SJSA1 (cell line): Measurements from ENCODE around the gene HECA. TPM values are rescaled to one million over a fixed set of nuclear protein-coding genes. Genes with fewer than 3 reads are reported as not detected.
"Not testable (repeated sequence)": the region's sequence is repeated elsewhere in the genome, so short reads cannot be mapped to it uniquely, and the experiment has no call there.

ENCODE experiments used
- DNase-seq, 2 experiments: peaks; one replicate each; pipeline ENCODE4 v3.0.0-alpha.2; 2015 to 2020; ENCODE audit warnings: low spot score in 2 of 2, low read depth in 1 of 2
- H3K27ac ChIP-seq: fragments of 250-450 bp; sonication (Bioruptor Pico); 2 replicates; pipeline ENCODE4 v1.5.1; 2020; ENCODE audit warnings: mild to moderate bottlenecking, moderate library complexity
- H3K27me3 ChIP-seq: fragments of 250-450 bp; sonication (Bioruptor Pico); replicated peaks from 2 replicates; pipeline ENCODE4 v1.5.1; 2020; ENCODE audit warnings: mild to moderate bottlenecking, moderate library complexity
- H3K36me3 ChIP-seq: fragments of 250-450 bp; sonication (Bioruptor Pico); 2 replicates; pipeline ENCODE4 v1.5.1; 2020; ENCODE audit warnings: mild to moderate bottlenecking
- H3K4me1 ChIP-seq: fragments of 250-450 bp; sonication (Bioruptor Pico); replicated peaks from 2 replicates; pipeline ENCODE4 v1.6.1; 2021; ENCODE audit warnings: mild to moderate bottlenecking
- H3K4me3 ChIP-seq: fragments of 250-450 bp; sonication (Bioruptor Pico); 2 replicates; pipeline ENCODE4 v1.5.1; 2020; ENCODE audit warnings: mild to moderate bottlenecking
- H3K9me3 ChIP-seq: fragments of 250-450 bp; sonication (Bioruptor Pico); replicated peaks from 2 replicates; pipeline ENCODE4 v1.5.1; 2020; ENCODE audit warnings: mild to moderate bottlenecking
- total RNA-seq: library from RNA; depleted of rRNA; stranded (reverse); fragments of >200 nt; shearing (Covaris generic); gene quantifications from 2 replicates; pipeline ENCODE4 v1.2.3, GENCODE V29; 2014

The HECA gene
- total RNA-seq, 1 experiment from 2014 or later = 9.5 TPM

DNA sequence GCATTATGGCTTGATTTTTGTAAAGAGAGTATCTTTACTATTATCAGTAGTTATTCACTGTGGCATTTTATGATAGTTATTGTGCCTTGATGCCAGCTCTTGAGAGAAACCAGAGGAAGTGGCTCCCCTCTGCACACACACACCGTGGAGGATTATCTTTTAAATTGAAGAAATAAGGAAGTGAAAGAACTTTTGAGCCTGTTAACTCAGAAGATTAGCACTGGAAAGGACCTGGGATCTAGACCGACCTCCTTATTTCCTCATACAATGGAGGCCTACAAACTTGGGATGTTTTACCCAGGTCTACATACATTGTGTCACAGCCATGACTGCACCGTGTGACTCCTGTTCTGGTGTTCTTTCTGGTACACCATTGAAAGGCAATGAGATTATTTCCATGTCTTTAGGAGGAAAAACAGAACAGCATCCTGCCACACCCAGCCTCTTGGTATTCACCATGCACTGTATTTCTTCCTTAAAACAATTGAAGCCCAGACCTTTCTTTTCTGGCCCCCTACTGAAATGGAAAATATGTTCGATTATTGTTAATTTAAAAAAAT lies 40.6 kb downstream of the HECA start:
- no peaks in the 10 kb centered on the region for H3K9me3 ChIP-seq
- H3K36me3 ChIP-seq = no peaks in the 10 kb centered on the region
- H3K4me3 ChIP-seq = no peak overlapping the region
- H3K27me3 ChIP-seq = no peaks in the 10 kb centered on the region
- no peaks in the 10 kb centered on the region for H3K4me1 ChIP-seq
- DNase-seq = no peak
- H3K27ac ChIP-seq = no peak overlapping the region

DNA sequence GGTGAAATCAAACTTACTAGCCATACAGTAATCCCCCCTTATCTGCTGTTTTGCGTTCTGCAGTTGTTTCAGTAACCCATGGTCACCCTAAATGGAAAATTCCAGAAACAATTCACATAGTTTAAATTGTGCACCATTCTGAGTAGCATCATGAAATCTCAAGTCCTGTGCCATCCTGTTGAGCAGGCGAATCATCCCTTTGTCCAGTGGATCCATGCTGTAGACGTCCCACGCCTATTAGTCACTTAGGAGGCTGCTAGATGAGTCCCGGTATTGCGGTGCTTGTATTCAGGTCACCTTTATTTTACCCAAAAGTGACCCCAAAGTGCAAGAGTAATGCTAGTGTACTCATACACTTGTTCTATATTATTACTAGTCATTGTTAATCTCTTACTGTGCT lies 46.4 kb downstream of the HECA start:
- no peak overlapping the region for H3K27ac ChIP-seq
- no peaks in the 10 kb centered on the region for H3K27me3 ChIP-seq
- H3K36me3 ChIP-seq = no peaks in the 10 kb centered on the region
- no peak for DNase-seq
- no peaks in the 10 kb centered on the region for H3K9me3 ChIP-seq
- no peak overlapping the region for H3K4me3 ChIP-seq
- no peaks in the 10 kb centered on the region for H3K4me1 ChIP-seq

DNA sequence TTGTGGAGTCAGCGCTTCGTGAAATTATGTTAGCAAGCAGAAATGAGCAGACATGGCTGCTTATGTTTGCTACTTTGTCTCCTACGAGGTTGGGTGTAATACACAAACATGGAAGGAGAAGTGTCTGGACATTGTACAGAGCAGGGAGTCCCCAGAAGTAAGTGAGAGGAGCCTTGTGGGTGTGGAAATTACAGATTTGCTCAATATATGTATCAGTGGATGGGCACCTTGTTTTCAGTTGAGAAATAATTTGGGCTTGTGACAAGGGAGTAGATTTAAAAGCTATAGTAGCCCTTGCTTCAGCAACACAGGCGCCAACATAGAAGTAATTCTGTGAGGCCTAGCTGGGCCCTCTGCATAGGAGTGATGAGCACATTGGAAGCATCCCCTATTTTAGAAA lies 49.2 kb downstream of the HECA start:
- DNase-seq = no peak
- Histone ChIP-seq H3K4me3 (no peak overlapping the region), H3K36me3 (no peaks in the 10 kb centered on the region), H3K27me3 (no peaks in the 10 kb centered on the region), H3K9me3 (no peaks in the 10 kb centered on the region), H3K4me1 (no peaks in the 10 kb centered on the region), H3K27ac (no peak overlapping the region)

DNA sequence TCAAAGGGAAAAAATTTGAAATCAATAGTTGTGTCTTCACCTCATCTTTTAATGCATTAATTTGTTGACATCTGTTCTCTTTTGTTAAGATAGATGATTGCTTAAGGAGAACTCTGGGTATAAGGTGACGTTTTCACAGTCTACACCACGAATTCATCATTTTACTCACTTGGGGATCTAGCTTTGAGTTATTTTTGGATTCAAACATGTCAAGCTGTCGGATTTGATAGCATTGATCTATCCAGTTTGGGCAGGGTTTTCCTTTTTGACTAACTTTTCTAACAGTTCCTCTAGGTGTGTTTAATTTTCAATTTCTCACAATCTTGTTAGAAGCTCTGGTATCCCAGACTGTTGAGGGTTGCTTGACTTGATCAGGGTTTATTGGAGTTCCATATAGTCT lies 49.6 kb downstream of the HECA start:
- no peak overlapping the region for H3K4me3 ChIP-seq
- no peaks in the 10 kb centered on the region for H3K36me3 ChIP-seq
- DNase-seq = no peak
- H3K9me3 ChIP-seq = no peaks in the 10 kb centered on the region
- H3K27me3 ChIP-seq = no peaks in the 10 kb centered on the region
- H3K27ac ChIP-seq = no peak overlapping the region
- H3K4me1 ChIP-seq = no peaks in the 10 kb centered on the region

DNA sequence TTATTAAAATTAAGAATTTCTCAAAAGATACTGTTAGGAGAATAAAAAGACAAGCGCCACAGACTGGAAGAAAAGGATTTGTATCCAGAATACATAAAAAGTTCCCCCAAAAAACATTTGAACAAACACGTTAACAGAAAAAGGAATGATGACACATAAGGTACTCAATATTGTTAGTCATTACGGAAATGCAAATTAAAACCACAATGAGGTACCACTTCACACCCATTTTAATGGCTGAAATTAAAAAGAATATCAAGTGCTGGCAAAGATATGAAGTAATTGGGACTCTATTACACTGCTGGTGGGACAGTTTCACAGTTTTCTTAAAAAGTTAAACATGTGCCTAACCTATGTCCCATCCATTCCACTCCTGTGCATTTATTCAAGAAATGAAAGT lies 51.4 kb downstream of the HECA start:
- Histone ChIP-seq H3K36me3 (no peaks in the 10 kb centered on the region), H3K27me3 (no peaks in the 10 kb centered on the region), H3K4me3 (no peak overlapping the region), H3K27ac (no peak overlapping the region), H3K9me3 (no peaks in the 10 kb centered on the region), H3K4me1 (no peaks in the 10 kb centered on the region)
- DNase-seq = no peak

DNA sequence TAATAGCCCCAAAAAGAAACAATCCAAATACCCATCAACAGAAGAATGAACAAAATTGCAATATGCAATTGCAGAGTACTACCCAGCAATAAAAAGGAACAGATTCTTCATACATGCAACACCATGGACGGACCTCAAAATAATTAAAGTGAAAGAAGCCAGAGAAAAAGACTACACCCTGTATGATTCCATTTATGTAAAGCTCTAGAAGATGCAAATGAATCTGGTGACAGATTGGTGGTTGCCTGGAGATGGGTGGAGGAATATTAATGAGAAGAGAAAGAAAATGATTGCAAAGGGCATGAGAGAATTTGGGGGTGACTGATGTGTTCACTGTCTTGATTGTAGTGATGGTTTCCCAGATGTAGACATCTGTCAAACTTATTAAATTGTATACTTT lies 51.8 kb downstream of the HECA start:
- DNase-seq = no peak
- Histone ChIP-seq H3K4me1 (no peaks in the 10 kb centered on the region), H3K36me3 (no peaks in the 10 kb centered on the region), H3K9me3 (no peaks in the 10 kb centered on the region), H3K4me3 (no peak overlapping the region), H3K27me3 (no peaks in the 10 kb centered on the region), H3K27ac (no peak overlapping the region)

DNA sequence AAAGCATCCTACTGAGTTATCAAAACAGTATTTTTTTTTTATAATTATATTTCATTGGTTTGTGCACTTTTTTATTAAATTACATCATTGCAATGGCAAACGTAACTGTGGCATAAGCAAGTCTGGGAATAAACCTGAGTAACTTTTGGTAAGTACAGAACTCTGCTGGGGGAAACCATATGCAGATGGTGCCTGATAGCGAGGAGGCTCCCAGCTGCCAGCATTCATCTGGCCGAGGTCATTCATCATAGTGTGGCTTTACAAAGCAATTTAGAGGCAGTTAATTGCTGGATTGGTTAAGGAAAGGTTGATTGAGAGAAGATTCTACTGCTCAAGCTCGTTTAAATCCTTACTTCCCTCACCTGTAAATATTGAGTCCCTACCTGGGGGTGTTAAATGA lies 52.6 kb downstream of the HECA start:
- H3K4me3 ChIP-seq = no peak overlapping the region
- H3K27me3 ChIP-seq = no peaks in the 10 kb centered on the region
- no peak overlapping the region for H3K27ac ChIP-seq
- H3K36me3 ChIP-seq = no peaks in the 10 kb centered on the region
- H3K4me1 ChIP-seq = no peaks in the 10 kb centered on the region
- H3K9me3 ChIP-seq = no peaks in the 10 kb centered on the region
- DNase-seq = no peak

DNA sequence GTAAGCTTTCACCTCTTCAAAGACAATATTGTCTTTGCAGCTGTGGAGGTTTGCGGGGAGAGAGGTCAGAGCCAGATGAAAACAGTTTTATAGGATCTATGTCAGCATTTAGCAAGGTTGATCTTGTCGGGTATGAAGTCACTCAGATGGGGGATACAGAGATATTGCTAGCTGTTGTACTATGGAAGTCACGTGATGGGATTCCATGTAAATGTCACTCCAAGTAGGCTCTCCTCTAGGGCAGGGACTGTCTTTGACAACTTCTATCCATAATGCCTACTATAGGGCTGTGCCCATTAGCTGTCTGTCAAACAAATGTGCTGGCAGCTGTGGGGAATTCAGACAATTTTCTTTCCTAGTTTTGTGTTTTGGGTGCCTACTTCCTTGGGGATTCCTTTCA lies 54.8 kb downstream of the HECA start:
- H3K4me1 ChIP-seq = no peaks in the 10 kb centered on the region
- no peaks in the 10 kb centered on the region for H3K27me3 ChIP-seq
- no peaks in the 10 kb centered on the region for H3K36me3 ChIP-seq
- no peaks in the 10 kb centered on the region for H3K9me3 ChIP-seq
- DNase-seq = no peak
- H3K27ac ChIP-seq = no peak overlapping the region
- no peak overlapping the region for H3K4me3 ChIP-seq

DNA sequence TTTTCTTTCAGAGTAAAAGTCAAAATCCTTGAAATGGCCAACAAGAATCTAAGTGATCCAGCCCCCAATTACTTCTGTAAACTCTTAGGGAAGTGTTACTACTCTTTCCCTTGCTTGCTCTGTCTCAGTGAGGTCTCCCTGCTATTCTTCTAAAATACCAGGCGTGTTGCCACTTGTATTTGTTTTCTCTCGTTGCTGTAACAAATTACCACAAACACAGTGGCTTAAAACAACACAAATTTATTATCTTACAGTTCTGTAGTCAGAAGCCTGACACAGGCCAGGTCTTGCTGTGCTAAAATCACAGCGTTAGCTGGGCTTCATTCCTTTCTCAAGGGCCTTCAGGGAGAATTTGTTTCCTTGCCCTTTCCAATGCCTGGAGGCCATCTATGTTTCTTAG lies 59.9 kb downstream of the HECA start:
- no peak for DNase-seq

DNA sequence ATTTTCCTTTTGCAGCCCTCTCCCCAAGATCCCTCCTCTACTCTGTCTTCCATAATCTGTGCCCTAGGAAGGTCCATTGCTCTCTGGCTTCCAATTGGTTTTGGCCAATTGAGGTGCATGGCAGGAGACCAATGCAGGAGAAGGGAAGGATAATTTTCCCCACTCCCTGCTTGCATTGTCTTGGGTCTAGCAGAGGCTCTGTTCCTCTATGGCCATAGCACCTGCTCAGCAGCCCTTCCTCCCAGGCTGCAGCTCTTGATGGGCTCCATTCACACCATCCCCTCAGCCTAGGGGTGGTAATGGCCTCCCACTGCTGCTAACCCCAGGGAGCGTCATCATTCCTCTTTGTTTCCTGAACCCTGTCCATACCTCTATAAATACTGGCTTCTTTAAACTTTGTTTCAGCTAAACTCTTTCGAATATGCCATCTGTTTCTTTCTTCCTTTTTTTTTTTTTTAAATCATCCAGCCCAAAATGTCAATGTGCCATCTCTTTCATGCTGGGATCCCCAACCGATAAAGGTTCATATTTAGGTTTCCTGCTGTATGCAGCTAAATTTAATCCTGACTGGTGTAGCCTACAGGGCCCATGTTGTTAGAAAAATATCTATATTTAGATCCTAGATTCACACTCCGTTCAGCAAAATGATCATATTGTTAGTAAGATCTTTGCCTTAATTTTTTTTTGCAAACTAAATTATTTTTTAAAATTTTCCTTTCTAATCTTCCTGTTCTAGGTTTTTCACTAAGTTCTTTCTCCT lies 63.8 kb downstream of the HECA start:
- Histone ChIP-seq H3K36me3 (no peaks in the 10 kb centered on the region), H3K27ac (no peak overlapping the region), H3K4me3 (no peak overlapping the region), H3K9me3 (no peaks in the 10 kb centered on the region), H3K27me3 (no peaks in the 10 kb centered on the region), H3K4me1 (no peaks in the 10 kb centered on the region)
- DNase-seq = no peak

More for the DNA sequence above, 59.9 kb downstream of the HECA start:
- H3K27me3 ChIP-seq = no peaks in the 10 kb centered on the region
- no peaks in the 10 kb centered on the region for H3K4me1 ChIP-seq
- H3K36me3 ChIP-seq = no peaks in the 10 kb centered on the region
- no peaks in the 10 kb centered on the region for H3K9me3 ChIP-seq
- H3K4me3 ChIP-seq = no peak overlapping the region
- H3K27ac ChIP-seq = no peak overlapping the region

DNA sequence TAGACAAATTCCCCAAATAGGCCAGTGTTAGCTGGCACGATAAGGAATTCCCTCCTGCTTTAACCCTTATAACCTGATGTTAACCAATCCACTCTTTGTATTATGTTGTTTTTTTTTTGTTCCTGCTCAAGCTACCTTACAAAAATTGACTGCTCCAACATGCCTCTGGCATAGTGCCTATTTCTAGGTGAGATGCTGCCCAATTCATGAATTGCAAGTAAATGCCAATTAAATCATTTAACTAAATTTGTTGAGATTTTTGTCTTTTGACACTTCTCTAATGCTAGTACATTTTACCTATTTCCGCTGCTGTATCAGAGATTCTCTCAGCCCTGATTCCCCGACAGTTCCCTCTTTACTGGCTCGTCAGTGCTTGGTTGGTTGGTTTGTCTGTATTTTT lies 66.5 kb downstream of the HECA start:
- Histone ChIP-seq H3K4me3 (no peak overlapping the region), H3K27me3 (no peaks in the 10 kb centered on the region), H3K4me1 (no peaks in the 10 kb centered on the region), H3K9me3 (0 out of 2 replicates have a peak, but pooled peaks cover 4% of the 10 kb centered on the region), H3K36me3 (no peaks in the 10 kb centered on the region), H3K27ac (no peak overlapping the region)
- DNase-seq = no peak

DNA sequence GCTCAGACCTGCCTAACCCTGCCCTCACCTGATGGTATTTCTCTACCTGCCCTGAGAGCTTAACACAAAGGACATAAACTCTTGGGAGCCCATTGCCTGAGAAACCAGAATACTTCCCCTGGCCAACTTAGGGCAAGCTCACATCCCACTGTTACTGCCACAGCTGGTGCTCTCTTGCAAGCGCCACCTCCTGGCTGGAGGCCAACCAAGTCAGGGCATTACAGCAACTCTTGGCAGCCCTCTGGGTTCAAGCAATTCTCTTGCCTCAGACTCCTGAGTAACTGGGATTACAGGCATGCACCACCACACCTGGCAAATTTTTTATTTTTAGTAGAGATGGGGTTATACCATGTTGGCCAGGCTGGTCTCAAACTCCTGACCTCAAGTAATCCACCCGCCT lies 70.1 kb downstream of the HECA start:
- H3K9me3 ChIP-seq = peaks cover 8% of the 10 kb centered on the region; the same call in 1 of the 2 replicates
- no peaks in the 10 kb centered on the region for H3K4me1 ChIP-seq
- H3K27me3 ChIP-seq = no peaks in the 10 kb centered on the region
- no peaks in the 10 kb centered on the region for H3K36me3 ChIP-seq
- DNase-seq = no peak
- H3K4me3 ChIP-seq = no peak overlapping the region
- no peak overlapping the region for H3K27ac ChIP-seq

DNA sequence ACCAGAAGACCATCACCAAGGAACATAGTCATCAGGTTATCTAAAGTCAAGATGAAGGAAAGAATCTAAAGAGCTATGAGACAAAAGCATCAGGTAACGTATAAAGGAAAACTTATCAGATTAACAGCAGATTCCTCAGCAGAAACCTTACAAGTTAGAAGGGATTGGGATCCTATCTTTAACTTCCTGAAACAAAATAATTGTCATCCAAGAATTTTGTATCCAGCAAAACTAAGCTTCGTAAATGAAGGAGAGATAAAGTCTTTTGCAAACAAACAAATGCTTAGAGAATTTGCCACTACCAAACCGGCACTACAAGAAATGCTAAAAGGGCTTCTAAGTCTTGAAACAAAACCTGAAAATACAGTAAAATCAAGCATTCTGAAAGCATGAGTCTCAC lies 71.0 kb downstream of the HECA start:
- DNase-seq = no peak
- no peak overlapping the region for H3K4me3 ChIP-seq

DNA sequence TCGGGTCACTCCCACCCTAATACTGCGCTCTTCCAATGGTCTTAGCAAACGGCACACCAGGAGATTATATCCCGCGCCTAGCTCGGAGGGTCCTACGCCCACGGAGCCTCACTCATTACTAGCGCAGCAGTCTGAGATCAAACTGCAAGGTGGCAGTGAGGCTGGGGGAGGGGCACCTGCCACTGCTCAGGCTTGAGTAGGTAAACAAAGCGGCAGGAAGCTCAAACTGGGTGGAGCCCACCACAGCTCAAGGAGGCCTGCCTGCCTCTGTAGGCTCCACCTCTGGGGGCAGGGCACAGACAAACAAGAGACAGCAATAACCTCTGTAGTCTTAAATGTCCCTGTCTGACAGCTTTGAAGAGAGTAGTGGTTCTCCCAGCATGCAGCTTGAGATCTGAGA lies 75.9 kb downstream of the HECA start:
- H3K4me1 ChIP-seq, H3K9me3 ChIP-seq, H3K4me3 ChIP-seq, H3K27me3 ChIP-seq, DNase-seq, H3K27ac ChIP-seq, H3K36me3 ChIP-seq: not testable (repeated sequence)

More for the DNA sequence above, 71.0 kb downstream of the HECA start:
- H3K9me3 ChIP-seq = peaks cover 11% of the 10 kb centered on the region; the same call in 1 of the 2 replicates
- H3K27me3 ChIP-seq = no peaks in the 10 kb centered on the region
- no peaks in the 10 kb centered on the region for H3K36me3 ChIP-seq
- no peaks in the 10 kb centered on the region for H3K4me1 ChIP-seq
- no peak overlapping the region for H3K27ac ChIP-seq

DNA sequence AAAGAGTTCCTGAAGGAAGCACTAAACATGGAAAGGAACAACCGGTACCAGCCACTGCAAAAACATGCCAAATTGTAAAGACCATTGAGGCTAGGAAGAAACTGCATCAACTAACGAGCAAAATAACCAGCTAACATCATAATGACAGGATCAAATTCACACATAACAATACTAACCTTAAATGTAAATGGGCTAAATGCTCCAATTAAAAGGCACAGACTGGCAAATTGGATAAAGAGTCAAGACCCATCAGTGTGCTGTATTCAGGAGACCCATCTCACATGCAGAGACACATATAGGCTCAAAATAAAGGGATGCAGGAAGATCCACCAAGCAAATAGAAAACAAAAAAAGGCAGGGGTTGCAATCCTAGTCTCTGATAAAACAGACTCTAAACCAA lies 77.6 kb downstream of the HECA start:
- not testable (repeated sequence) for H3K36me3 ChIP-seq, H3K27ac ChIP-seq, H3K4me3 ChIP-seq, H3K9me3 ChIP-seq, H3K27me3 ChIP-seq, DNase-seq, H3K4me1 ChIP-seq
